H1 (cell line): ENCODE results near the gene EZH1. TPM values are rescaled to one million over a fixed set of nuclear protein-coding genes. Genes with fewer than 3 reads are reported as not detected.

ENCODE experiments used
- CTCF ChIA-PET: fragments of 300-600 bp; sonication (Branson Sonifier 250); formaldehyde crosslinking; loops from one replicate; lab custom pipeline; 2021; ENCODE audit not compliant: partially characterized antibody; lab: Charles Lee
- POLR2A ChIA-PET: fragments of 300-600 bp; sonication (Branson Sonifier 250); formaldehyde crosslinking; loops from one replicate; lab custom pipeline; 2021; ENCODE audit warnings: inconsistent platforms; ENCODE audit not compliant: partially characterized antibody; lab: Charles Lee
- DNase-seq, 2 experiments: peaks; one replicate each; pipeline versions ENCODE4 v3.0.0 to v3.0.0-alpha.2; 2010 to 2022; ENCODE audit warnings: low spot score in 2 of 2, low read depth in 1 of 2, mixed read lengths in 1 of 2
- FAIRE-seq: peaks from 2 replicates; lab custom pipeline; 2011; peaks lifted over from hg19 to GRCh38; lab: Jason Lieb, UNC
- H2AFZ ChIP-seq: 2 replicates; pipeline ENCODE4 v1.8.1; 2012; ENCODE audit warnings: low read length, inconsistent platforms
- H2AK5ac ChIP-seq: 2 replicates; pipeline ENCODE4 v1.6.1; 2013; ENCODE audit warnings: low read depth, low read length
- H2BK120ac ChIP-seq: replicated peaks from 2 replicates; pipeline ENCODE3; 2013; ENCODE audit warnings: low read depth, low read length, inconsistent platforms
- H2BK12ac ChIP-seq: 2 replicates; pipeline ENCODE4 v1.6.1; 2013; ENCODE audit warnings: low read depth, low read length
- H2BK15ac ChIP-seq: 2 replicates; pipeline ENCODE4 v1.6.1; 2013; ENCODE audit warnings: low read length
- H2BK20ac ChIP-seq: 2 replicates; pipeline ENCODE4 v1.6.1; 2013; ENCODE audit warnings: low read length
- H2BK5ac ChIP-seq: 2 replicates; pipeline ENCODE4 v1.6.1; 2013; ENCODE audit warnings: low read depth, low read length
- H3K14ac ChIP-seq: 2 replicates; pipeline ENCODE4 v1.6.1; 2013; ENCODE audit warnings: inconsistent platforms; ENCODE audit not compliant: insufficient read length
- H3K18ac ChIP-seq: 2 replicates; pipeline ENCODE4 v1.6.1; 2013; ENCODE audit warnings: low read length; ENCODE audit errors: extremely low read depth
- H3K23ac ChIP-seq: 2 replicates; pipeline ENCODE4 v1.6.1; 2013; ENCODE audit warnings: inconsistent platforms; ENCODE audit not compliant: insufficient read length
- H3K23me2 ChIP-seq: 2 replicates; pipeline ENCODE4 v1.6.1; 2013; ENCODE audit warnings: low read depth, low read length
- H3K27ac ChIP-seq: 2 replicates; pipeline ENCODE4 v1.6.1; 2011; ENCODE audit warnings: low read depth, low read length, inconsistent platforms
- H3K27me3 ChIP-seq, 4 experiments: replicated peaks in 1 of 4; 1 replicate in 1 of 4; 2 replicates in 3 of 4; pipeline versions ENCODE4 v1.6.1 to v1.8.1; 2011 to 2013; ENCODE audit warnings: low read length in 3 of 4, mild to moderate bottlenecking in 3 of 4, inconsistent platforms in 2 of 4, mixed read lengths in 2 of 4, moderate library complexity in 1 of 4; ENCODE audit not compliant: control insufficient read depth in 3 of 4, insufficient read depth in 3 of 4; ENCODE audit errors: extremely low read depth in 1 of 4
- H3K36me3 ChIP-seq, 4 experiments: 2 replicates each; pipeline versions ENCODE4 v1.6.1 to v1.8.1; 2011 to 2013; ENCODE audit warnings: mild to moderate bottlenecking in 4 of 4, low read length in 3 of 4, moderate library complexity in 2 of 4, control low read depth in 1 of 4, inconsistent platforms in 1 of 4; ENCODE audit not compliant: insufficient read depth in 4 of 4, control insufficient read depth in 2 of 4
- H3K4ac ChIP-seq: replicated peaks from 2 replicates; pipeline ENCODE3; 2013; ENCODE audit warnings: low read length, low read depth, mixed read lengths, inconsistent platforms; ENCODE audit not compliant: insufficient read length
- H3K4me1 ChIP-seq, 4 experiments: replicated peaks in 1 of 4; 1 replicate in 1 of 4; 2 replicates in 3 of 4; pipeline versions ENCODE4 v1.6.1 to v1.8.1; 2011 to 2013; ENCODE audit warnings: low read length in 3 of 4, inconsistent platforms in 2 of 4, mixed read lengths in 1 of 4; ENCODE audit not compliant: insufficient read depth in 4 of 4, control insufficient read depth in 3 of 4
- H3K4me2 ChIP-seq, 2 experiments: 2 replicates each; pipeline versions ENCODE4 v1.6.1 to v1.8.1; 2011 to 2013; ENCODE audit warnings: low read depth in 2 of 2, low read length in 2 of 2, control low read depth in 1 of 2, inconsistent platforms in 1 of 2, mild to moderate bottlenecking in 1 of 2; ENCODE audit not compliant: insufficient read depth in 1 of 2
- H3K4me3 ChIP-seq, 4 experiments: fragments of 200-600, 300-600 bp in 1 of 4; sonication (generic), shearing (Covaris generic), sonication (Bioruptor Twin) in 1 of 4; 2 replicates each; pipeline versions ENCODE4 v1.5.1 to v1.8.1; 2011 to 2016; ENCODE audit warnings: low read length in 4 of 4, low read depth in 3 of 4, control low read depth in 2 of 4, inconsistent platforms in 2 of 4, mild to moderate bottlenecking in 2 of 4, mixed read lengths in 1 of 4, moderate library complexity in 1 of 4; ENCODE audit not compliant: insufficient read depth in 2 of 4; ENCODE audit errors: extremely low read depth in 1 of 4
- H3K56ac ChIP-seq: replicated peaks from 2 replicates; pipeline ENCODE3; 2013; ENCODE audit warnings: low read depth, mild to moderate bottlenecking, mixed read lengths, low read length, inconsistent platforms; ENCODE audit not compliant: insufficient read length
- H3K79me1 ChIP-seq: 2 replicates; pipeline ENCODE4 v1.6.1; 2013; ENCODE audit warnings: low read depth, low read length, control low read depth
- H3K79me2 ChIP-seq, 2 experiments: 2 replicates each; pipeline versions ENCODE4 v1.6.1 to v1.8.1; 2012 to 2013; ENCODE audit warnings: low read length in 2 of 2, mild to moderate bottlenecking in 2 of 2, inconsistent platforms in 1 of 2; ENCODE audit not compliant: insufficient read depth in 2 of 2, control insufficient read depth in 1 of 2
- H3K9ac ChIP-seq, 4 experiments: replicated peaks in 1 of 4; 1 replicate in 1 of 4; 2 replicates in 3 of 4; pipeline versions ENCODE4 v1.6.1 to v1.8.1; 2011 to 2013; ENCODE audit warnings: low read depth in 3 of 4, low read length in 3 of 4, control low read depth in 2 of 4, mild to moderate bottlenecking in 2 of 4, moderate library complexity in 2 of 4, inconsistent platforms in 1 of 4; ENCODE audit errors: extremely low read depth in 1 of 4
- H3K9me3 ChIP-seq, 2 experiments: 2 replicates each; pipeline versions ENCODE4 v1.6.1 to v1.8.1; 2012 to 2013; ENCODE audit warnings: mild to moderate bottlenecking in 2 of 2, moderate library complexity in 2 of 2, control low read depth in 1 of 2, inconsistent platforms in 1 of 2, low read depth in 1 of 2, low read length in 1 of 2, mixed read lengths in 1 of 2; ENCODE audit not compliant: insufficient read depth in 2 of 2
- H4K20me1 ChIP-seq, 2 experiments: replicated peaks in 1 of 2; 2 replicates each; pipeline versions ENCODE3 to v1.8.1; 2011 to 2013; ENCODE audit warnings: inconsistent platforms in 2 of 2, low read length in 2 of 2, mild to moderate bottlenecking in 1 of 2; ENCODE audit not compliant: insufficient read depth in 2 of 2, control insufficient read depth in 1 of 2
- H4K5ac ChIP-seq: 2 replicates; pipeline ENCODE4 v1.6.1; 2013; ENCODE audit warnings: low read length, low read depth, mixed read lengths, inconsistent platforms; ENCODE audit not compliant: insufficient read length
- H4K8ac ChIP-seq: 2 replicates; pipeline ENCODE4 v1.8.0; 2013; ENCODE audit warnings: mild to moderate bottlenecking, moderate library complexity, low read length, inconsistent platforms; ENCODE audit not compliant: insufficient read depth; ENCODE audit errors: extremely low read depth
- H4K91ac ChIP-seq: replicated peaks from 2 replicates; pipeline ENCODE3; 2013; ENCODE audit warnings: low read length, mixed read lengths, inconsistent platforms; ENCODE audit not compliant: insufficient read length
- BCL11A ChIP-seq, 2 experiments: IDR thresholded peaks; one replicate each; pipeline ENCODE4 v1.6.1; 2011; ENCODE audit warnings: low read depth in 2 of 2, low read length in 2 of 2, mild to moderate bottlenecking in 2 of 2
- CREB1 ChIP-seq: IDR thresholded peaks from 2 replicates; pipeline ENCODE4 v1.6.1; 2012; ENCODE audit warnings: inconsistent platforms
- PHF8 ChIP-seq: fragments of 200-600 bp; sonication (generic); conservative IDR thresholded peaks from 2 replicates; pipeline ENCODE4 v1.7.1; 2012; ENCODE audit warnings: low read depth, mild to moderate bottlenecking, inconsistent platforms, low read length, moderate library complexity
- WGBS, 2 experiments: shearing (Covaris generic) in 1 of 2; methylation state at CpG; one replicate each; pipeline versions ENCODE4 v1.1.6 to v1.1.7; 2013 to 2015; ENCODE audit warnings: low lambda C conversion rate in 2 of 2, mixed read lengths in 2 of 2, inconsistent platforms in 1 of 2, low coverage in 1 of 2, missing lambda C conversion rate in 1 of 2; ENCODE audit not compliant: insufficient replicate concordance in 2 of 2, insufficient coverage in 1 of 2, insufficient read length in 1 of 2; ENCODE audit errors: extremely low coverage in 1 of 2, missing lambda C conversion rate in 1 of 2; 5-methylcytosine and 5-hydroxymethylcytosine counted together
- polyA plus RNA-seq, 7 experiments: library from polyadenylated mRNA; depleted of rRNA in 3 of 7; stranded (reverse) in 5 of 7; unstranded in 2 of 7; fragments of >200 nt in 5 of 7; fragments of 200-250 nt in 2 of 7; gene quantifications; 1 replicate in 5 of 7; 2 replicates in 1 of 7; 4 replicates in 1 of 7; pipeline versions ENCODE4 v1.2.1 to v1.2.3, GENCODE V29; 2011 to 2013; ENCODE audit warnings: missing spikeins in 2 of 7, mixed read lengths in 2 of 7
- total RNA-seq: library from RNA; stranded (reverse); fragmentation: NEBNext Ultra II Directional; extraction: Animal tissue kit (Norgen Biotek cat#: 25700); gene quantifications from 2 replicates; pipeline ENCODE4 v1.2.1, GENCODE V29; 2021
- TF ChIP-seq, protein P1 (sequence below): IDR thresholded peaks from 2 replicates; pipeline ENCODE4 v1.6.1; 2011; ENCODE audit warnings: low read depth, mild to moderate bottlenecking, low read length; ENCODE audit not compliant: insufficient read depth
- TF ChIP-seq, protein P2 (sequence below): IDR thresholded peaks from 2 replicates; pipeline ENCODE4 v1.6.1; 2012; ENCODE audit warnings: inconsistent platforms

EZH1 gene
- total and polyA plus RNA-seq, 2 of the 8 experiments (the other 6 are each of a cell fraction or from before 2014, with no cell fraction given) = 17.4 to 20.8 TPM

DNA sequence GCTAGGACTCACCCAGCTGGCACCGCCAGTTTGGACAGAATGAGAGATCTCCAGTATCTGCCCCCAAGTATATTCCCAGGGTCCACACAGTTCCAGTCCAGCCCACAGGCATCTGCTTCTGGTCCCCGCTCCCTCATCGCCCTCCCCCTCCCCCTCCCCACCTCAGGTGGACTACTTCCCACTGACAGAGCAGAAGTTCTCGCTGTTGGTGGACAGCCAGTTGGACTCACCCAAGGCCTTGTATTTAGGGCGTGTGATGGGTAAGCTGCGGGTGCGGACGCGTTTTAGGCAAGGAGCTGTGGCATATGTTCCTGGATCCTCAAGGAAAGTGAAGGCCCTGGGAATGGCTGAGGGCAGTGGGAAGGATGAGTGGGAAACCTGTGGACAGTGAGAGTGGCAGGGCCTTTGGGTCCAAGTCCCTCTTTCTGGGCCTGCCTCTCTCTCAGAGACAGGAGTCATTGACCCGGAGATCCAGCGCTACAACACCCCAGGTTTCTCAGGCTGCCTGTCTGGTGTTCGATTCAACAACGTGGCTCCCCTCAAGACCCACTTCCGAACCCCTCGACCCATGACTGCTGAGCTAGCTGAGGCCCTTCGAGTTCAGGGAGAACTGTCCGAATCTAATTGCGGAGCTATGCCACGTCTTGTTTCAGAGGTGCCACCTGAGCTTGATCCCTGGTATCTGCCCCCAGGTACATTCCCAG is 47.6 kb downstream of the EZH1 start:
- FAIRE-seq = no peak
- no peak overlapping the region for H3K14ac ChIP-seq
- H2BK12ac ChIP-seq = no peak overlapping the region
- no peak overlapping the region for H4K91ac ChIP-seq
- no peak overlapping the region for H2BK5ac ChIP-seq
- H2BK15ac ChIP-seq = no peak overlapping the region
- H2AFZ ChIP-seq = no peak overlapping the region
- POLR2A ChIA-PET = interaction anchor here (1.1 to 1.8 kb wide), 3 partner anchors 9 to 76 kb away, joined by 3 to 5 read pairs (median 3); no protein-coding TSS in a partner anchor
- no peaks in the 10 kb centered on the region for H3K9me3 ChIP-seq
- no peak overlapping the region for H3K9ac ChIP-seq
- WGBS, 2 experiments = 89% methylated on average over 18 of the region's 19 CpGs; no CpG with 5 or more reads in 1 of the 2 experiments
- no peak overlapping the region for H2BK120ac ChIP-seq
- H3K4me1 ChIP-seq = 0 out of 7 replicates have a peak, but pooled peaks cover 0 to 2% (median 0%) of the 10 kb centered on the region in 4 experiments
- H3K23me2 ChIP-seq = no peaks in the 10 kb centered on the region; the same call in 1 of the 2 replicates
- H3K4ac ChIP-seq = no peak overlapping the region
- TF ChIP-seq, protein P1, sequence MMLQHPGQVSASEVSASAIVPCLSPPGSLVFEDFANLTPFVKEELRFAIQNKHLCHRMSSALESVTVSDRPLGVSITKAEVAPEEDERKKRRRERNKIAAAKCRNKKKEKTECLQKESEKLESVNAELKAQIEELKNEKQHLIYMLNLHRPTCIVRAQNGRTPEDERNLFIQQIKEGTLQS = no peak
- TF ChIP-seq PHF8 (no peak), CREB1 (no peak), BCL11A (IDR thresholded peaks at IDR 0.05; ENCODE audit: low read depth in 2 of 2, low read length in 2 of 2) (no peak)
- TF ChIP-seq, protein P2, sequence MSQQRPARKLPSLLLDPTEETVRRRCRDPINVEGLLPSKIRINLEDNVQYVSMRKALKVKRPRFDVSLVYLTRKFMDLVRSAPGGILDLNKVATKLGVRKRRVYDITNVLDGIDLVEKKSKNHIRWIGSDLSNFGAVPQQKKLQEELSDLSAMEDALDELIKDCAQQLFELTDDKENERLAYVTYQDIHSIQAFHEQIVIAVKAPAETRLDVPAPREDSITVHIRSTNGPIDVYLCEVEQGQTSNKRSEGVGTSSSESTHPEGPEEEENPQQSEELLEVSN = no peak
- no peak overlapping the region; the same call in 1 of the 2 replicates for H4K8ac ChIP-seq
- H3K36me3 ChIP-seq = peaks cover 0 to 9% (median 3%) of the 10 kb centered on the region in 4 experiments; a peak in 6 of 8 replicates
- no peaks in the 10 kb centered on the region for H3K27me3 ChIP-seq
- H3K4me3 ChIP-seq = no peak overlapping the region
- H3K79me2 ChIP-seq = no peaks in the 10 kb centered on the region
- no peak overlapping the region for H3K4me2 ChIP-seq
- no peak overlapping the region for H2AK5ac ChIP-seq
- H2BK20ac ChIP-seq = no peak overlapping the region
- no peak overlapping the region for H3K56ac ChIP-seq
- peaks cover 0 to 3% of the 10 kb centered on the region in 2 experiments for H4K20me1 ChIP-seq
- CTCF ChIA-PET = interaction anchor here (0.6 to 1.5 kb wide), 2 partner anchors 55 to 119 kb away, joined by 3 to 4 read pairs; no protein-coding TSS in a partner anchor
- no peaks in the 10 kb centered on the region for H3K79me1 ChIP-seq
- no peak overlapping the region for H3K27ac ChIP-seq
- H4K5ac ChIP-seq = no peak overlapping the region
- H3K18ac ChIP-seq = no peak overlapping the region
- DNase-seq = no peak
- no peak overlapping the region for H3K23ac ChIP-seq
